ENCODE results near the gene CCNB2.

CCNB2 gene

DNA sequence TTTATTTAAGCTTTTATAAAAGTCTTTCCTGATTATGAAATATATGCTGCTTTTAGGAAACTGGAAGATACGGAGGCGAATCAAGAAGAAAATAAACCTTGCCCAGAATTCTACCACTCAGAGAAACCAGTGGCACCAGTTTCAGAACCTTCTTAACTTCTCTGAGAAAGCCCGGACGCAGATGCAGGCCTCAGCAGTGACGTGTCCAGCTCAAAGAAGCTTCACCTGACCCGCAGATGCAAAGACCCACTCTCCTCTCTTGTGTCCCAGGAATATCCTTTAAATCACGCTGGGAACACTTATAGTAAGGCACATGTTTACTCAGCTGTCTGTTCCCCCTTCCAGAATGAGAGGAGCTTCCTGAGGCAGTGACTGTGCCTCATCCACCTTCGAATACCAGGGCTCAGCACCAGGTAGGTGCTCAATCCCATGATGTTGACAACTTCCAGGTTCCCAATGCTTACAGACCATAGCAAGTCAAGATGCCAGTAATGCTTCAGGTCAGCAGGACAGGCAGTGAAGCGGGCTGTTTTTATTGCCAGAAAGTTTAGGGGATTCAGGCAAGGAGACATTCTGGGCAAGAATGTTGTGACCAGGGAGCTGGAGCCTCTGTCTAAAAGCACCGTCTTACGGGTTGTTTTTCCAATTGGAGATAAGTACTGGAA lies 61.8 kb downstream of the CCNB2 start:
- DNase-seq (ENCODE audit: low read depth in 2 of 2) = no peak

DNA sequence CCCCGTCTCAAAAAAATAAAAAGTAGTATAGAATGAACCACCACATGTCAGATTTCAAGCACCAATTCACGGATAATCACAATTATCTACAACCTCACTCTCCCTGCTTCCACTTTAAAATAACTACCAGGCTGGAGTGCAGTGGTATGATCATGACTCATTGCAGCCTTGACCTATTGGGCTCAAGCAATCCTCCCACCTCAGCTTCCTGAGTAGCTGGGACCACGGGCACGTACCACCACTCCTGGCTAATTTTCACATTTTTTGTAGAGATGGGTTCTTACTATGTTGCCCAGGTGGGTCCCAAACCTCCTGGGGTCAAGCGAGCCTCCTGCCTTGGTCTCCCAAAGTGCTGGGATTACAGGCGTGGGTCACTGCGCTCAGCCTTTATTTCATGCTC lies 63.6 kb downstream of the CCNB2 start:
- no peak for DNase-seq (ENCODE audit: low read depth in 2 of 2)

DNA sequence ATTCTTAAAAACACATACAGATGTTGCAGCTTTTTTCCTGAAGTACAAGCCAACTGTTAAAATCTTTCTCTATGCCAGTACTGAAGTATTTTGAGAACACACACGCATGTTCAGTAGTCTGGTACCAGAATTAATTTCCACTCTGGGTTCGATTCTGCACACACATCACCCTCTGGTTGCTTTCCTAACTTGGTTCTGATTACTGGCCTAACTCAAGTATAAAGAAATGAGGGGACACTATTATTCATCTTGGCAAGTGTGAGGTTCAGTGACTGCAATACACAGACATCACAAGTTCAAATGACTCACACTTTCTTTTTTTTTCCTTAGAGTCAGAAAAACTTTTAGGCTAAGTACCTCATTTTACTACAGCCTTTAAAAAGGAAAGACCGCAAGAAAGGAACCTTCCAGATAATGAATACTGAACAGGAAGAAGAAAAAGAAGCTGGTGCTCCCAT lies 64.3 kb downstream of the CCNB2 start:
- no peak for DNase-seq (ENCODE audit: low read depth in 2 of 2)

DNA sequence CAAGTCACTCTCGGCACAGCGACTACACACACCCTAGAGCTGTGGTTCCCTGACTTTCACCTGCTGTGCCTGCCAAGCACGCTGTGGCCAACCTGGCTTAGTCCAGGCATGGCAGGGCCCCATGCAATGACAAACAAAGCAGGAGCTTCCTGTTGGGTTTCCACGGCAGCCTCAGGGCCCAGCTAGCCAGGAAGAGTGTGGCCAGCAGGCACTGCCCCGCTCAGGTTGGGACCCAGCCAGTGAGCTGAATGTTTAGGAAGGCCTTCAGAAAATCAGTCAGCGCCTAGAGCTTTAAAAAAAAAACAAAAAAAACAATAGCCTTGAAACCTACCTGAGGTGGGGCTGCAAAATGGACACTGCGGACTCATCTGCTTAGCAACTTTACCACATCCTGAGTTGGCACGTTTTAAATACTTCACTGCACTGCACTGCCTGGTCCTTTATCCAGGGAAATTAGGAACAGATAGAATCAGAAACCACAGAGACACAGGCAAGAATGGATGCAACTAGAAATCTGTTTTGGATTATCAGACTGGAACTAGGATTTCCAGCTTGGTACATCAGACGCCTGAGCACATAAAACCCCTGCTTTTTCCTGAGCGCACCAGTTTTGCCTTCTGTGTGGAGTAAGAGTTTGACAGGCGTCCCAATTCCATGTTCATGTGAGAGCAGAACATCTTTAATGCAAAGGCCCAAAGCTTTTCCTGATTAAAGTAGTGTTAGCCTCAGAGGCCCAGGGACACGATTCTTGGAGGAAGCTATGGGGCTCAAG lies 65.5 kb downstream of the CCNB2 start:
- no peak for DNase-seq (ENCODE audit: low read depth in 2 of 2)

DNA sequence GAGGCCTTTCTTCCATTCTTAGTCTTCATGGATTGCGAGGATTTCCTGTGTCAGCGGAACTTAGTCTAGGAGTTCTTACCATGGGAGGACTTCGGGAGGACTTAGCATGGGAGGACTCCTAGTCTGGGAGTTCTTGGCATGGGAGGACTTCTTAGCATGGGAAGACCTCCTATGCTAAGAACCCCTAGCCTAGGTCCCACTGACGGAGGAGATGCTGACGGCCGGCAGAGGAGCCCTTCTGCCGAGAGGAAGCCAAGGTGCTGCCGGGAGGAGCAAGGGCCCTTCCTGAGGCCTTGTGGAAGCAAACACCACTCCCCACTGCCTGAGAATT lies 66.1 kb downstream of the CCNB2 start:
- DNase-seq (ENCODE audit: low read depth in 2 of 2) = no peak

DNA sequence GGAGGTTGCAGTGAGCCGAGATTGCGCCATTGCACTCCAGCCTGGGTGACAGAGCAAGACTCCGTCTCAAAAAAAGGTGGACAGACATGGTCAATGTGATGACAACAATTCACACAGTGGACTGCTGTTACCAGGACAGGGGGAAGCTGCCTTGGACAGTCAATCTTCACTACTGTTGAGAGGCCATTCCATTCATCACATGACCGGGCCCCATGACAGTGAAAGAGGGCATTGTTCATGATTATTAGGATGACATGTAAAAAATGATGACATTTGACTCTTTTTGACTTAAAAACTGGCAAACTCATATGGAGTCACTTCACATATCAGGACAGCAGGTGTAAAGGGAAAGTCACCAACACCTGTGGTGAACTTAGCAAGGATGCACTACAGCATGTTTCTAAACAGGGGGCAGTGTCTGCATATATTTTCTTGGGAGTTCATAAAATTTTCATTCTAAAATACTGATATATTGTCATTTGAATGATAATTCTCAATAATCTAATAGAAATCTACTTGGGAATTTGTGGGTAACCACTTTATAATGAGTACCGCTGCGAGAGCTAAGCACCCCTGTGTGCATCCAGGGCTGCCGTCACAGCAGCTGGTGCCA lies 67.4 kb downstream of the CCNB2 start:
- no peak for DNase-seq (ENCODE audit: low read depth in 2 of 2)

DNA sequence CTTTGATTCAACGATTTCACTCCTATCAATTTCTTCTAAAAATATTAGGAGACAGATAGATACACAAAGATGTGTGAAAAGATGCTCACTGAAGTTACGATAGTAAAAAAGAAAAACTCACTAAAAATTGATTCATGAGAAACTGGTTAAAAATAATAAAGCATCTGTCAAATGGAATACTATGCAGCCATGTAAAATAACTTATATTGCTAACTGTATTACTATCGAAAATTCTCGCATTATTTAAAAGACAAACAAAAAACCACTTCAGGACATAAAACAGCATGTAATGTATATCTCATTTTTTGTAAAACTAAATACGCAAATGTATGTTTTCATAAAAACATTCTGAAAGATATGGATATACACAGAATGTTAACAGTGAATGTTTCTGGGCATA lies 68.2 kb downstream of the CCNB2 start:
- DNase-seq (ENCODE audit: low read depth in 2 of 2) = no peak

DNA sequence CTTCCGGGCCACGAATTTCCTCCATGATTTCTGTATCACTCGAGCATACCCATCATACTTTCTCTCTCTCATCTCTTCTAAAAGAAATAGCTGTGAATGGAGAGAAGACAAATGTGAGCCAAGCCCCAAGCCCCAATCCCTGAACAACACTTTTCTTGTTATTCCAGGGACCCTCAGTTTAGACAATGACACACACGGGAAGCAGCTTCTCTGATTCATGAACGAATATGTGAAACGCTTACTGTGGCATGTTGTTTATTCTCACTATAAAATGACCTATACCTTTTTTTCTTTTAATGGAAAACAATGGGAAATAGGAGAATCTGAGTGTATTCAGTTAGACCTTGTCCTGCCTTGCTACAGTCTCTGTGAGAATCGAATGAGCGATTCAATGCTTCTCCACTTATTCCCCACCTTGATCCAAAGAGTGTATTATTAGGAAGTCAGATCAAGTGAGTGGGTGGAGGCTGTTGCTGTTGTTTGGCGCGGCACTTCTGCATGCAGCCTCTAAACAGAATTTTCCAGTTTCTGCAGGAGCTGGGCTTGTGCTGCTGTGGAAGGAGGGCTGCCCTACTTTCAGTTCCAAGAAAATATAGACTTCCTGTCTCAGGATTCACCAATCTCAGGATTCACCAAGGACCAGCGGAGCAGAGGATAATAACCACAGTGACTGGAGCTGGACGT lies 69.3 kb downstream of the CCNB2 start:
- no peak for DNase-seq (ENCODE audit: low read depth in 2 of 2)

Data from stimulated activated CD4-positive, alpha-beta T cell treated with anti-CD3 and anti-CD28 coated beads, Interleukin-1b, Interleukin-23, amount 100 ng/mL, for 1 hour (primary cell).